ENCODE data around the gene SNRPB2. TPM values are rescaled to one million over a fixed set of nuclear protein-coding genes. Genes with fewer than 3 reads are reported as not detected.

SNRPB2 gene
- total RNA-seq, 1 experiment from 2014 or later = 93.2 TPM

- no peaks in the 10 kb centered on the region for H3K27me3 ChIP-seq (replicated peaks; ENCODE audit: control insufficient read depth, insufficient read depth, low read length)
- no TSS peak for BruUV-seq (replicated peaks)
- no peaks in the 10 kb centered on the region for H3K36me3 Mint-ChIP-seq (ENCODE audit: insufficient read depth, unreplicated experiment)
Measured at GRCh38 chr20:16707674-16708073, 22.2 kb upstream of the SNRPB2 start.

DNA sequence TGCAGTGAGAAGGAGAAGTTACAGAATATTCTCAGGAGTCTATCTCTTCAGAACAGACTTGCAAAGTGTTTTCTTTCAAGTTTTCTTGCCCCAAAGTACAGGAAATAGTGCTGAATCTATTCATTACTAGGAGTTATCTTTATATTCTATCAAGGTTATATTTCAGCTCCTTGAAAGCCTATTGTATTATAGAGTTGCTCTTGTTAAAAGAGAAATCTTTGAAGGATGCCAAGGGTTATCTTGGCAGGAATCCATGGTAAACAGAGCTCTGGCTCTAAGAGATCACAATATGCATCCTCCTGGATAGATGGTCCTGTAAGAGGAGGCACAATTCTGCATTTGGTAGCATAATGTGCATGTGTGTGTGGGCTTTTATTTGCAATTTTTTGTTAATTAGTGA is 21.2 kb upstream of the SNRPB2 start:
- intact Hi-C loops (cut with micrococcal nuclease; ENCODE audit: unreplicated experiment) = no loop called here
- Histone ChIP-seq H3K9me3 (peaks cover 14% of the 10 kb centered on the region), H3K27me3 (replicated peaks; ENCODE audit: control insufficient read depth, insufficient read depth, low read length) (no peaks in the 10 kb centered on the region), H3K4me3 (ENCODE audit: low read depth, low read length) (no peak overlapping the region), H3K4me1 (no peaks in the 10 kb centered on the region), H3K36me3 (ENCODE audit: control insufficient read depth, insufficient read depth, low read length) (no peaks in the 10 kb centered on the region)
- H3K4me3 Mint-ChIP-seq (ENCODE audit: unreplicated experiment) = no peak overlapping the region
- H3K27ac Mint-ChIP-seq (ENCODE audit: unreplicated experiment) = no peak overlapping the region
- H3K9me3 Mint-ChIP-seq (ENCODE audit: unreplicated experiment) = peaks cover 26% of the 10 kb centered on the region
- ChIA-PET CTCF (no interaction called here), POLR2A (no interaction called here)
- no peaks in the 10 kb centered on the region for H3K4me1 Mint-ChIP-seq (ENCODE audit: low read depth, unreplicated experiment)
- TF ChIP-seq, protein P1, sequence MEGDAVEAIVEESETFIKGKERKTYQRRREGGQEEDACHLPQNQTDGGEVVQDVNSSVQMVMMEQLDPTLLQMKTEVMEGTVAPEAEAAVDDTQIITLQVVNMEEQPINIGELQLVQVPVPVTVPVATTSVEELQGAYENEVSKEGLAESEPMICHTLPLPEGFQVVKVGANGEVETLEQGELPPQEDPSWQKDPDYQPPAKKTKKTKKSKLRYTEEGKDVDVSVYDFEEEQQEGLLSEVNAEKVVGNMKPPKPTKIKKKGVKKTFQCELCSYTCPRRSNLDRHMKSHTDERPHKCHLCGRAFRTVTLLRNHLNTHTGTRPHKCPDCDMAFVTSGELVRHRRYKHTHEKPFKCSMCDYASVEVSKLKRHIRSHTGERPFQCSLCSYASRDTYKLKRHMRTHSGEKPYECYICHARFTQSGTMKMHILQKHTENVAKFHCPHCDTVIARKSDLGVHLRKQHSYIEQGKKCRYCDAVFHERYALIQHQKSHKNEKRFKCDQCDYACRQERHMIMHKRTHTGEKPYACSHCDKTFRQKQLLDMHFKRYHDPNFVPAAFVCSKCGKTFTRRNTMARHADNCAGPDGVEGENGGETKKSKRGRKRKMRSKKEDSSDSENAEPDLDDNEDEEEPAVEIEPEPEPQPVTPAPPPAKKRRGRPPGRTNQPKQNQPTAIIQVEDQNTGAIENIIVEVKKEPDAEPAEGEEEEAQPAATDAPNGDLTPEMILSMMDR (IDR thresholded peaks at IDR 0.05; ENCODE audit: insufficient read depth in 1 of 2, low read depth in 1 of 2, low read length in 1 of 2, severe bottlenecking in 1 of 2, unreplicated experiment in 1 of 2) = no peak
- H3K27me3 Mint-ChIP-seq (ENCODE audit: insufficient read depth, unreplicated experiment) = peaks cover 15% of the 10 kb centered on the region
- BruUV-seq (replicated peaks) = no TSS peak
- H3K36me3 Mint-ChIP-seq (ENCODE audit: insufficient read depth, unreplicated experiment) = no peaks in the 10 kb centered on the region
- no peak for DNase-seq

More at GRCh38 chr20:16707674-16708073, 22.2 kb upstream of the SNRPB2 start:
- Mint-ChIP-seq H3K27me3 (ENCODE audit: insufficient read depth, unreplicated experiment) (peaks cover 15% of the 10 kb centered on the region), H3K9me3 (ENCODE audit: unreplicated experiment) (peaks cover 26% of the 10 kb centered on the region), H3K4me3 (ENCODE audit: unreplicated experiment) (no peak overlapping the region), H3K27ac (ENCODE audit: unreplicated experiment) (no peak overlapping the region), H3K4me1 (ENCODE audit: low read depth, unreplicated experiment) (no peaks in the 10 kb centered on the region)
- no peak for DNase-seq
- intact Hi-C loops (cut with micrococcal nuclease; ENCODE audit: unreplicated experiment) = no loop called here
- TF ChIP-seq, protein P1 (IDR thresholded peaks at IDR 0.05; ENCODE audit: insufficient read depth in 1 of 2, low read depth in 1 of 2, low read length in 1 of 2, severe bottlenecking in 1 of 2, unreplicated experiment in 1 of 2) = no peak
- ChIA-PET CTCF (no interaction called here), POLR2A (no interaction called here)
- H3K4me1 ChIP-seq = no peaks in the 10 kb centered on the region
- H3K4me3 ChIP-seq (ENCODE audit: low read depth, low read length) = no peak overlapping the region
- H3K9me3 ChIP-seq = peaks cover 14% of the 10 kb centered on the region
- H3K36me3 ChIP-seq (ENCODE audit: control insufficient read depth, insufficient read depth, low read length) = no peaks in the 10 kb centered on the region

- TF ChIP-seq, protein P1 (IDR thresholded peaks at IDR 0.05; ENCODE audit: insufficient read depth in 1 of 2, low read depth in 1 of 2, low read length in 1 of 2, severe bottlenecking in 1 of 2, unreplicated experiment in 1 of 2) = no peak
- ChIA-PET POLR2A (no interaction called here), CTCF (no interaction called here)
- DNase-seq = no peak
- Mint-ChIP-seq H3K36me3 (ENCODE audit: insufficient read depth, unreplicated experiment) (no peaks in the 10 kb centered on the region), H3K27me3 (ENCODE audit: insufficient read depth, unreplicated experiment) (peaks cover 15% of the 10 kb centered on the region), H3K4me3 (ENCODE audit: unreplicated experiment) (no peak overlapping the region), H3K4me1 (ENCODE audit: low read depth, unreplicated experiment) (no peaks in the 10 kb centered on the region), H3K27ac (ENCODE audit: unreplicated experiment) (no peak overlapping the region), H3K9me3 (ENCODE audit: unreplicated experiment) (peaks cover 26% of the 10 kb centered on the region)
- Histone ChIP-seq H3K27me3 (replicated peaks; ENCODE audit: control insufficient read depth, insufficient read depth, low read length) (no peaks in the 10 kb centered on the region), H3K4me3 (ENCODE audit: low read depth, low read length) (no peak overlapping the region), H3K9me3 (peaks cover 14% of the 10 kb centered on the region), H3K4me1 (no peaks in the 10 kb centered on the region), H3K36me3 (ENCODE audit: control insufficient read depth, insufficient read depth, low read length) (no peaks in the 10 kb centered on the region)
- intact Hi-C loops (cut with micrococcal nuclease; ENCODE audit: unreplicated experiment) = no loop called here
- no TSS peak for BruUV-seq (replicated peaks)
Measured at GRCh38 chr20:16709017-16709416, 20.8 kb upstream of the SNRPB2 start.
